ENCODE data around the gene RAB29.

GRCh38 chr1:205805082-205805711, 29.9 kb upstream of the RAB29 start:
- TF ChIP-seq, protein P1, sequence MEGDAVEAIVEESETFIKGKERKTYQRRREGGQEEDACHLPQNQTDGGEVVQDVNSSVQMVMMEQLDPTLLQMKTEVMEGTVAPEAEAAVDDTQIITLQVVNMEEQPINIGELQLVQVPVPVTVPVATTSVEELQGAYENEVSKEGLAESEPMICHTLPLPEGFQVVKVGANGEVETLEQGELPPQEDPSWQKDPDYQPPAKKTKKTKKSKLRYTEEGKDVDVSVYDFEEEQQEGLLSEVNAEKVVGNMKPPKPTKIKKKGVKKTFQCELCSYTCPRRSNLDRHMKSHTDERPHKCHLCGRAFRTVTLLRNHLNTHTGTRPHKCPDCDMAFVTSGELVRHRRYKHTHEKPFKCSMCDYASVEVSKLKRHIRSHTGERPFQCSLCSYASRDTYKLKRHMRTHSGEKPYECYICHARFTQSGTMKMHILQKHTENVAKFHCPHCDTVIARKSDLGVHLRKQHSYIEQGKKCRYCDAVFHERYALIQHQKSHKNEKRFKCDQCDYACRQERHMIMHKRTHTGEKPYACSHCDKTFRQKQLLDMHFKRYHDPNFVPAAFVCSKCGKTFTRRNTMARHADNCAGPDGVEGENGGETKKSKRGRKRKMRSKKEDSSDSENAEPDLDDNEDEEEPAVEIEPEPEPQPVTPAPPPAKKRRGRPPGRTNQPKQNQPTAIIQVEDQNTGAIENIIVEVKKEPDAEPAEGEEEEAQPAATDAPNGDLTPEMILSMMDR (IDR thresholded peaks at IDR 0.05), result no peak
- TF ChIP-seq POLR2A (IDR thresholded peaks at IDR 0.05), result no peak

All from body of pancreas (tissue), 4 donors.